ENCODE measurements around the gene KIFAP3. TPM values are rescaled to one million over a fixed set of nuclear protein-coding genes. Genes with fewer than 3 reads are reported as not detected.
A peak's percentile ranks its signal among the peaks of the same experiment; 100 is the strongest.

KIFAP3 gene
- total RNA-seq, 4 donors from 2014 or later: 15.5 to 25.0 (median 18.0) TPM

DNA sequence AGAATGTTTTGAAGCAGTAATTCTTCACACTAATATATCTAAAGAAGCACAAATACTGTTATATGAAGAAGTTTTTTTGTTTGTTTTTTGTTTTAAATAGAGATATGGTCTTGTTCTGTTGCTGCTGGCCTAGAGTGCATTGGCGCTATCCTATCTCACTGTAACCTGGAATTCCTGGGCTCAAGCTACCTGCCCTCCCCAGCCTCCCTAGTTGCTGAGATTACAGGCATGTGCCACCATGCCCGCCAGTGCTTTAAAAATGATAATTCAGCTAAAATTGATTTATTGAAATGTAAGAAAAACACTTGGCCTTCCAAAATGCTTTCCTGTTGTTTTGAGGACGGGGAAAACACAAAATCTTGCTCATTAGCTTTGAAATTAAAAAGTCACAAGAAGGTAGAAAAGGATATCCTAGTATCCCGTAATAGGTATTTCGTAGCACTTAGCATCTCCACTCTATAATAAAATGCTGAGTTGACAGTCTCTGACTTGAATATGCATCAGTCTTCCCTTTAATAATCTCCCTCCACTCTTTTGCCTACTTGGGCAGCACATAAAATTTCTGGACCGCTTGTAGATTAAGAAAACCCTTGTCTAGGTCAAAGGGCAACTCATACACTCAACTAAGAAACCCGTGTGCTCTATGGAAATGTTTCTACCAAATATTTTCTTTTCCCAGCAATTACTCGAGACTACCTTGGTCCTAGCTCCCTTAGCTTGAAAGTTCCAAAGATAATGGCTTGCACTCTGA, 182.1 kb downstream of the KIFAP3 start:
- TF ChIP-seq, protein P1, sequence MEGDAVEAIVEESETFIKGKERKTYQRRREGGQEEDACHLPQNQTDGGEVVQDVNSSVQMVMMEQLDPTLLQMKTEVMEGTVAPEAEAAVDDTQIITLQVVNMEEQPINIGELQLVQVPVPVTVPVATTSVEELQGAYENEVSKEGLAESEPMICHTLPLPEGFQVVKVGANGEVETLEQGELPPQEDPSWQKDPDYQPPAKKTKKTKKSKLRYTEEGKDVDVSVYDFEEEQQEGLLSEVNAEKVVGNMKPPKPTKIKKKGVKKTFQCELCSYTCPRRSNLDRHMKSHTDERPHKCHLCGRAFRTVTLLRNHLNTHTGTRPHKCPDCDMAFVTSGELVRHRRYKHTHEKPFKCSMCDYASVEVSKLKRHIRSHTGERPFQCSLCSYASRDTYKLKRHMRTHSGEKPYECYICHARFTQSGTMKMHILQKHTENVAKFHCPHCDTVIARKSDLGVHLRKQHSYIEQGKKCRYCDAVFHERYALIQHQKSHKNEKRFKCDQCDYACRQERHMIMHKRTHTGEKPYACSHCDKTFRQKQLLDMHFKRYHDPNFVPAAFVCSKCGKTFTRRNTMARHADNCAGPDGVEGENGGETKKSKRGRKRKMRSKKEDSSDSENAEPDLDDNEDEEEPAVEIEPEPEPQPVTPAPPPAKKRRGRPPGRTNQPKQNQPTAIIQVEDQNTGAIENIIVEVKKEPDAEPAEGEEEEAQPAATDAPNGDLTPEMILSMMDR (IDR thresholded peaks at IDR 0.05 in 4 of 5, conservative IDR thresholded peaks at IDR 0.05 in 1 of 5): no peak
- TF ChIP-seq POLR2A (IDR thresholded peaks at IDR 0.05): no peak
- intact Hi-C loops (cut with DNase I; ENCODE audit: low total_unique reads): loop anchor here (5.0 to 10.0 kb wide), 4 partner anchors 778 to 1852 kb away; partner anchors contain the start of genes FMO4 and VAMP4
- peaks cover 0 to 12% of the 10 kb centered on the region in 2 donors for H3K36me3 ChIP-seq
- peaks cover 11 to 24% of the 10 kb centered on the region in 2 donors for H3K4me1 ChIP-seq
- H3K27ac ChIP-seq: peak overlapping the region; percentile 87 to 98 (median 94)
- peaks cover 0 to 3% (median 0%) of the 10 kb centered on the region in 3 donors for H3K27me3 ChIP-seq
- ATAC-seq (no peak), DNase-seq (no peak)
- peak overlapping the region; percentile 74 to 99 (median 96) for H3K4me3 ChIP-seq
- H3K9me3 ChIP-seq: no peaks in the 10 kb centered on the region
- in situ Hi-C loops (cut with MboI; ENCODE audit: low sequenced_read_pairs in 4 of 4): loop anchor here in 1 of 4 donors (10.0 kb wide), 1 partner anchor 98 kb away; the partner anchor contains the start of gene METTL18

DNA sequence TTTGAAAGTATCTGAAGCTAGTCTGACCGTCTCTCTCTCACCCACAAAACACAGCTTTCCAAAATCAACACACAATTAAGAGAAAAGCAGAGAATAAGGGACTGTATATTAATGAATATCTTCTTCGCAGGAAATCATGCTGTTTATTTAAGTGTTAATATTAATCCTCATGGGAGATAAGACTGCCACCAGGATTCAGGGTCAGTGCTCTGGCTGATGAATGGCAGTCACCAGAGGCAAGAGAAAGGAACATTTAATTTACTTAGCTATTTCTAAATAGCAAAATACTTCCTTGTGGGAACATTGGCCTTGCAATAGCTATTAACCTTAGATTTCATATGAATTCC, 183.0 kb downstream of the KIFAP3 start:
- Histone ChIP-seq H3K4me3 (no peak overlapping the region), H3K27me3 (peaks cover 0 to 3% (median 0%) of the 10 kb centered on the region in 3 donors), H3K9me3 (no peaks in the 10 kb centered on the region), H3K4me1 (peaks cover 11 to 24% of the 10 kb centered on the region in 2 donors), H3K27ac (no peak overlapping the region), H3K36me3 (peaks cover 0 to 20% of the 10 kb centered on the region in 2 donors)
- ATAC-seq (no peak), DNase-seq (no peak)
- in situ Hi-C loops (cut with MboI; ENCODE audit: low sequenced_read_pairs in 4 of 4) (loop anchor here in 1 of 4 donors (10.0 kb wide), 1 partner anchor 97 kb away; the partner anchor contains the start of gene METTL18), intact Hi-C loops (cut with DNase I; ENCODE audit: low total_unique reads) (loop anchor here (5.0 to 10.0 kb wide), 4 partner anchors 777 to 1853 kb away; partner anchors contain the start of genes FMO4 and VAMP4)
- TF ChIP-seq, protein P1 (IDR thresholded peaks at IDR 0.05 in 4 of 5, conservative IDR thresholded peaks at IDR 0.05 in 1 of 5): no peak
- TF ChIP-seq POLR2A (IDR thresholded peaks at IDR 0.05): no peak

DNA sequence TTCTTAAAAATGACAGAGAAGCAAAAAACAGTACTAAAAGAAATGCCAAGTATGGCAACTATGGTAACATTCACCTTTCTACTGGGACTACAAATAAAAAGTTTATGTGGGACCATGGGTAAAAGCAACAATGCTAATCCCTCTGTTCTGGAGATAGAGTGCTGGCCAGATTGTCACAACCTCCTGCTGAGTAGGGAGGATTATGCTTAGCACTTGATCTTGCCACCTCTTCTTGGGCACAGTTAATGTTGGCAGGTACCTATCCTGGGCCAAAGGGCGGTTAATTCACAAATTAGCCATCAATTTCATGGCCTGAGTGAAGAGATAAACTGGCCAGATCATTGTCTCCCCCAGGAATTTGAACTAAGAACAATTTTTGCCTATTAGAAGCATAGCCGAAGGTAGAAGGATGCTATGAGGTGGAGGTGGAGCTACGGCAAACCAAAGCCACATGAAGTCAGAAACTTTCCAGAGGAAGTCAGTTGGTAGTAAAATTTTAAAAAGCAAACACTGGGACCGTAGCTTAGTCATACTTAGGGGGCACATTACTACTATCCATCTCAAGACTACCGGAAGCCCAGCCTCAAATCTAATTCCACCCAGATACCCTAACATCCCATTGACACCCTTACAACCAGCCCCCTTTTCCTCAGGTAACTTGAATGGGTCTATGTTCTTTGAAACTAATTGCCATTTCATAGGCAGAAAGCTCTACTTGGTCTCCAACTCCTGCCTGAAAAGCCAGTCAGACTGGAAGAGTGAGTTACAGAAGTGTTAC, 183.5 kb downstream of the KIFAP3 start:
- no peak overlapping the region for H3K4me3 ChIP-seq
- peaks cover 0 to 24% of the 10 kb centered on the region in 2 donors for H3K36me3 ChIP-seq
- no peak for DNase-seq
- H3K27me3 ChIP-seq: no peaks in the 10 kb centered on the region
- H3K4me1 ChIP-seq: peaks cover 11 to 24% of the 10 kb centered on the region in 2 donors
- in situ Hi-C loops (cut with MboI; ENCODE audit: low sequenced_read_pairs in 4 of 4): loop anchor here in 1 of 4 donors (10.0 kb wide), 1 partner anchor 96 kb away; the partner anchor contains the start of gene METTL18
- no peak for TF ChIP-seq POLR2A (IDR thresholded peaks at IDR 0.05)
- TF ChIP-seq, protein P1 (IDR thresholded peaks at IDR 0.05 in 4 of 5, conservative IDR thresholded peaks at IDR 0.05 in 1 of 5): no peak
- no peak for ATAC-seq
- intact Hi-C loops (cut with DNase I; ENCODE audit: low total_unique reads): loop anchor here (5.0 to 10.0 kb wide), 4 partner anchors 776 to 1854 kb away; partner anchors contain the start of genes FMO4 and VAMP4
- H3K27ac ChIP-seq: no peak overlapping the region
- H3K9me3 ChIP-seq: no peaks in the 10 kb centered on the region

DNA sequence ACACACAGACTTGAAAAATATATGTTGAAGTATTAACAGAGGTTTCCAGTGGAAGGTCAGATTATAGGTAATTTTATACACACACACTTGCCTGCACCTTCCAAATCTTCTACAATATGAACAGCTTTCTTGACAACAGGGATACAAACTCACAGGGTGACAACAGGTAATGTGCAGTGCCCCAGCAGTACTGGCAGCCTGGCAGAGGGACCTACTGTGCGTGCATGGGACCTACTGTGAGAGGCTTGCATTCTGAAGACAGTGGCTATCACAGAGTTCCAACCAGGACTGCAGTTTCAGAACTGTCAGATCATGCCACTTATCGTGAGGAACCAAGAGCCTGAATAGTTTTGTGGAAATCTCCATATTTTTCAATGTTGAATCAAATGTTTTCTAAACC, 184.6 kb downstream of the KIFAP3 start:
- intact Hi-C loops (cut with DNase I; ENCODE audit: low total_unique reads) (loop anchor here (5.0 to 10.0 kb wide), 4 partner anchors 775 to 1855 kb away; partner anchors contain the start of genes FMO4 and VAMP4), in situ Hi-C loops (cut with MboI; ENCODE audit: low sequenced_read_pairs in 4 of 4) (loop anchor here in 1 of 4 donors (10.0 kb wide), 1 partner anchor 95 kb away; the partner anchor contains the start of gene METTL18)
- DNase-seq (no peak), ATAC-seq (no peak)
- H3K27ac ChIP-seq: no peak overlapping the region
- TF ChIP-seq, protein P1 (IDR thresholded peaks at IDR 0.05 in 4 of 5, conservative IDR thresholded peaks at IDR 0.05 in 1 of 5): no peak
- no peak for TF ChIP-seq POLR2A (IDR thresholded peaks at IDR 0.05)
- H3K4me1 ChIP-seq: peaks cover 11 to 24% of the 10 kb centered on the region in 2 donors
- H3K9me3 ChIP-seq: no peaks in the 10 kb centered on the region
- H3K4me3 ChIP-seq: no peak overlapping the region
- H3K27me3 ChIP-seq: no peaks in the 10 kb centered on the region
- peaks cover 0 to 24% of the 10 kb centered on the region in 2 donors for H3K36me3 ChIP-seq
